GM18868 (cell line): ENCODE results near the gene GLDN.

ENCODE experiments used
- ATAC-seq: cut with Tn5 transposase; IDR thresholded peaks from one replicate; pipeline ENCODE4 v1.9.1; 2021; ENCODE audit warnings: mild to moderate bottlenecking, moderate library complexity; ENCODE audit not compliant: unreplicated experiment

The GLDN gene

DNA sequence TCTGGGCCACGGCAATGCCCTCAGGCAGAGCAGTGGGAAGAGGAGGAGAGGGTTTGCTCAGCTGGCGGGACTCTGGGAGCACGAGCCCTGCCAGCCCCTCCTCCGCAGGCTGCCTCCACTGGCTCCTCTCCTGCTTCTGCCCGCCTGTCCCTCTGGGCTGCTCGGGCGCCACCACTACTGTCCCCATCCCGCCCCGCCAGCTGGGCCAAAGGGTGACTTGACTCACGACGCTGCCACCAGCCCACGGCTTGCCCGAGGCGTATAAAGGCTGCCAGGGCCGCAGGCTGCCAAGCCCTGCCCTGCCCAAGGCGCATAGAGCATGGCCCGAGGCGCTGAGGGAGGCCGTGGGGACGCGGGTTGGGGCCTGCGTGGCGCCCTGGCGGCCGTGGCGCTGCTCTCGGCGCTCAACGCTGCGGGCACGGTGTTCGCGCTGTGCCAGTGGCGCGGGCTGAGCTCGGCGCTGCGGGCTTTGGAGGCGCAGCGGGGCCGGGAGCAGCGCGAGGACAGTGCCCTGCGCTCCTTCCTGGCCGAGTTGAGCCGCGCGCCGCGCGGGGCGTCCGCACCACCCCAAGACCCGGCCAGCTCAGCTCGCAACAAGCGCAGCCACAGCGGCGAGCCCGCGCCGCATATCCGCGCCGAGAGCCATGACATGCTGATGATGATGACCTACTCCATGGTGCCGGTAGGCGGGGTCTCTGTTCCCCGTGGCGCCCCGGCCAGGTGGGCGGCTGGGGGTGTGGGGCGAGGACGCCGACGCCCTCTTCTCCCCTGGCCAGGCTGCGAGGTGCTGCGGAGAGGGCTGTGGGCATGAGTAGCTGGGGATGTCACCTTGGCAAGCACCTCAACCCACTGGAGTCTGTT, at the start of gene GLDN:
GLDN (plus strand) TSS at position 290 of the 861 bp plus-strand sequence; CDS start at position 320, 30 bp downstream.
- ATAC-seq = no peak

GRCh38 chr15:51298620-51299019, 42.8 kb upstream of the GLDN start:
- no peak for ATAC-seq

- no peak for ATAC-seq
These were observed 42.1 kb upstream of the GLDN start for GRCh38 chr15:51299187-51300015.

GRCh38 chr15:51302480-51302879, 39.0 kb upstream of the GLDN start:
- ATAC-seq = no peak

GRCh38 chr15:51303462-51303980, 37.9 kb upstream of the GLDN start:
- ATAC-seq = peak; percentile 69

DNA sequence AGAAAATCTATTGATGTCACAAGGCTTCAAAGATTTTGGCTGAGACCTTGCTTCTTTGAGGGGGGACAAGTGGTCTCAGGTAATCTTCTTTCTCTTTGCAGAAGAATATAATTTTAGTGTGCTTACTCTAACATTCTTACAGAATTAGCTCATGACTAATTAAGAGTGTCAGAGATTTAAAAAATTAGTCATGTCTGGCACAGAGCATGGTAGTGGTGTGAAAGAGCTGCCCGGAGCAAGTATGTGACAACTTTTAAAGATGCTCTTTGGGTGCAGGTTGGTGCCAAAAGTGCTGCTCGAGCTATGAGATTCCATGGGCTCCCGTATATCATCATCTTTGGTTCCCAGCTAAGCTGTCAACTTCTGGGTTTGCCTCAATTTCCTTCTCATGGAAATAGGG, 34.1 kb upstream of the GLDN start:
- no peak for ATAC-seq

DNA sequence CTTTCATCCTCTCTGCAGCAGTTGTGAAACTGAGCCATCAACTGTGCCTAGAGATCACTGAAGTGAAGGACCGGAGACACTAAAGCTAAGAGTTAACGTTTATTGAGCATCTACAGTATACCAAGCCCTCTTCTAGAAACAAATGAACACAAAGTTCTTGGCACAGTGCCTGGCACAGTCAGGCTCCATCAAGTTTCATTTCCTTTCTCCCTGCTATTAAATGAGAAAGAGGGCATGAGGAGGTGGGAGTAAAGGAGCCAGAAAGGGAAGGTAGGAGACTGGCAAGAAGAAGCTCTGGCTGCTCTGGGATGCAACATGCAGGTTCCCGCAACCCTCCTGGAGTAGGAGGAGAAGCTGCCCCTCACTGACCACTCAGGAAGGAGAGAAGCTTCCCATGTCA, 33.6 kb upstream of the GLDN start:
- no peak for ATAC-seq

GRCh38 chr15:51310064-51310463, 31.4 kb upstream of the GLDN start:
- no peak for ATAC-seq

GRCh38 chr15:51311510-51311909, 29.9 kb upstream of the GLDN start:
- ATAC-seq = no peak

- no peak for ATAC-seq
These were observed 29.0 kb upstream of the GLDN start for GRCh38 chr15:51312166-51313073.

- no peak for ATAC-seq
These were observed 28.4 kb upstream of the GLDN start for GRCh38 chr15:51313074-51313393.

GRCh38 chr15:51313644-51314280, 27.7 kb upstream of the GLDN start:
- ATAC-seq = no peak

GRCh38 chr15:51314391-51315337, 26.8 kb upstream of the GLDN start:
- no peak for ATAC-seq

DNA sequence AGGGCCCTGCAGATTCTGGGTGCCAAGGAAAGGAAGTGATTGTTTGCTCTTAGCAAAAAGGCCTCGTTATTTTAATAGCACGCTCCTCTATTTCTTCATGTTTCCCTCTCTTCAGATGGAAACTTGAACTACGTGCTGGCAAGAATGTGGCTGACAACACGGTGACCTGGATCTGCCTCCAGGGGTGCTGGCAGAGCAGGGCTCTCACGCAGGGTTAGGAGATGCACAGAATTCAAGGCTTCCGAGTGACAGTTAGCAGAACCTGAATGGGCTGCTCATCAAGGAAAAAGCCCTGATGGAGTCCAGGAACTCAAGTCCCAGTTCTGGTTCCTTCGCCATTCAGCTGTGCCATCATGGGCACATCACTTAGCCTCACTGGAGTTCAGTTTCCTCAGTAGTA, 25.7 kb upstream of the GLDN start:
- ATAC-seq = no peak

DNA sequence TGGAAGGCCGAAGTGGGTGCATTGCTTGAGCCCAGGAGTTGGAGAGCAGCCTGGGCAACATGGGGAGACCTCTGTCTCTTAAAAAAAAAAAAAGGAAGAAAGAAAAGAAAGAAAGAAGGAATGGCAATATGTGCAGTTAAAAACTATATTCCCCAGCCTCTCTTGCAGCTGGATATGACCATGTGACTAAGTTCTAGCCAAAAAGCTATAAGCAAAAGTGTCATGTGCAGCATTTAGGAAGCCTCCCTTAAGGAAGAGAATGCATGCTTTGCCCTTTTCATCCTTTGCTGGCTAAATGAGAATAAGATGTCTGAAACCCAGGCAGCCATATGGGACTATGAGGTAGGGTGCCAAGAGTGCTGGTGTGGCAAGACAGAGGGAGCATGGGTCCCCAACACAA, 24.8 kb upstream of the GLDN start:
- ATAC-seq = no peak

DNA sequence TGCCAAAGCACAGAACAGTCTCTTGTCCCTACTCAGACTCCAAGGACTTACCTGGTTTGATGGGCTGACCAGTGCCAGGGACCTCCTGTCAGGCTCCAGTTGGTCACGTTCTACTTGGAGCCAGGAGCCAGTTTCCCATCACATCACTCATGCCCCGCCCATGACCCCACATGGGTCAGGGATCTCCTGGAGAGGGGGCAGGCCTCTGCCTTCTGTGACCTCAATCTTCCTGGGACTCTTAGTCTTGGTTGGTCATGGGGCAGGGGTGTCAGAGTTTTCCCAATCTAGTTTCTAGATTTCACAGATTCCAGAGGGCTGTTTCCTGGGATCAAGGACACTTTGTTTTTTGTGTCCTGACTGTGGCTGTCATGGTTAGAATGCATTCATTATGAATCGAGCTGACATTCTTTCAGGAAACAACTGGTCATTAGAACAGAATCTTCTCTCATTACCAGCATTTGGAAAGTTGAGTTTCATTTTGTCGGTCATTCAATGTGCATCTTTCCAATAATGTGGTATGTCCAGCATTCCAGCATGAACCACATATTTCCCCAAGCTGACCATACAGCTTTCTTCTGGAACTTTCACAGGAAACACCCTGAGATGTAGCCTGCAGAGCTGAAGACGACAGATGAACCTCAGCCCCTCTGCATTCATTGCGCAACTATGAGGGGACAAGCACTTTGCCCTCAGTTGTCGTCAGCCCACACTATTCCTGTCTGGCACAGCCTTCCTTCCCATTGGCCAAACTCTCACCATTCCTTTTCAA, 22.9 kb upstream of the GLDN start:
- ATAC-seq = no peak

GRCh38 chr15:51319539-51319938, 21.9 kb upstream of the GLDN start:
- ATAC-seq = no peak

DNA sequence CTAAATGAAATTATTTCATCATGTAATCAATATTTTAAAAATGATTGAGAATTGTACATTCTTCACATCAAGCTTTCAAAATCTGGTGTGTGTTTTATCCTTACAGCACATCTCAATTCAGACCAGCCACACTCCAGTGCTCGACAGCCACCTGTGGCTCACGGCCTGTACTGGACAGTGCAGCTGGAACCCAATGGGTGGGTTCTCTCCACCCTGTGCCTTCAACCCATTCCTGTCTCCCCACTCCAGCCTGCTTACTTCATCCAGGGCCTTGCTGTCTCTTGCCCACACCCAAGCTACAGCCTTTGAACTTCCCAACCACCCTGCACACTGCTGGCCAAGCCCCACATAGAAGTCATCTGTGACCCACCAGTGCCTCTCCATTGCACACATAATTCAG, 20.6 kb upstream of the GLDN start:
- ATAC-seq = no peak

- ATAC-seq = no peak
These were observed 20.1 kb upstream of the GLDN start for GRCh38 chr15:51321316-51321715.
